ENCODE results near the gene ANXA3. TPM values are rescaled to one million over a fixed set of nuclear protein-coding genes. Genes with fewer than 3 reads are reported as not detected.

Gene ANXA3
- total RNA-seq, 1 experiment from 2014 or later: 263 TPM

GRCh38 chr4:78567500-78568060, 16.0 kb downstream of the ANXA3 start:
- no peak for DNase-seq
- H3K79me2 ChIP-seq (ENCODE audit: low read length): peaks cover 62% of the 10 kb centered on the region
- ChIA-PET POLR2A (ENCODE audit: unreplicated experiment) (no interaction called here), CTCF (no interaction called here)
- H3K36me3 ChIP-seq (ENCODE audit: low read depth, low read length): peaks cover 16% of the 10 kb centered on the region
- H3K27me3 ChIP-seq (ENCODE audit: low read length): no peaks in the 10 kb centered on the region
- intact Hi-C loops (cut with micrococcal nuclease): loop anchor here (5.0 kb wide), 2 partner anchors 40 to 510 kb away; partner anchors contain the start of gene FRAS1
- H3K27ac ChIP-seq (ENCODE audit: low read length): peak overlapping the region; percentile 49
- peaks cover 54% of the 10 kb centered on the region for H3K4me1 ChIP-seq (ENCODE audit: insufficient read depth, low read length)
- H3K9me2 ChIP-seq (replicated peaks; ENCODE audit: low read length): no peaks in the 10 kb centered on the region
- H2AFZ ChIP-seq (ENCODE audit: low read length): no peak overlapping the region
- H3K4me3 ChIP-seq (ENCODE audit: low read length): no peak overlapping the region
- H3K9ac ChIP-seq (ENCODE audit: low read length): no peak overlapping the region
- TF ChIP-seq CTCF (conservative IDR thresholded peaks at IDR 0.05; ENCODE audit: low read depth, low read length) (no peak), EZH2phosphoT487 (IDR thresholded peaks at IDR 0.05; ENCODE audit: borderline replicate concordance, low read length) (no peak), EZH2 (IDR thresholded peaks at IDR 0.05; ENCODE audit: low read length, unreplicated experiment) (no peak)
- H3K4me2 ChIP-seq (ENCODE audit: low read length): no peak overlapping the region
- H3F3A ChIP-seq (ENCODE audit: low read length, unreplicated experiment): peaks cover 3% of the 10 kb centered on the region
- BruUV-seq (replicated peaks): no TSS peak
- ATAC-seq: no peak
- H4K20me1 ChIP-seq (ENCODE audit: low read length): no peaks in the 10 kb centered on the region
- H3K9me3 ChIP-seq (ENCODE audit: low read length): no peaks in the 10 kb centered on the region

- TF ChIP-seq EZH2phosphoT487 (IDR thresholded peaks at IDR 0.05; ENCODE audit: borderline replicate concordance, low read length) (no peak), EZH2 (IDR thresholded peaks at IDR 0.05; ENCODE audit: low read length, unreplicated experiment) (no peak), CTCF (conservative IDR thresholded peaks at IDR 0.05; ENCODE audit: low read depth, low read length) (peak; percentile 10; the same call in 1 of the 2 replicates)
- no peaks in the 10 kb centered on the region for H3K9me3 ChIP-seq (ENCODE audit: low read length)
- peak overlapping the region; percentile 49 for H3K27ac ChIP-seq (ENCODE audit: low read length)
- peaks cover 51% of the 10 kb centered on the region for H3K79me2 ChIP-seq (ENCODE audit: low read length)
- H3K4me1 ChIP-seq (ENCODE audit: insufficient read depth, low read length): peaks cover 54% of the 10 kb centered on the region
- DNase-seq (no peak), ATAC-seq (no peak)
- H3K4me3 ChIP-seq (ENCODE audit: low read length): peak overlapping the region; percentile 40; the same call in 1 of the 2 replicates
- H3K36me3 ChIP-seq (ENCODE audit: low read depth, low read length): peaks cover 23% of the 10 kb centered on the region
- intact Hi-C loops (cut with micrococcal nuclease): loop anchor here (1.0 to 5.0 kb wide), 3 partner anchors 16 to 511 kb away; partner anchors contain the start of gene FRAS1
- ChIA-PET POLR2A (ENCODE audit: unreplicated experiment) (no interaction called here), CTCF (interaction anchor here (1.0 kb wide), 1 partner anchor 509 kb away, joined by 4 read pairs; no protein-coding TSS in a partner anchor)
- H3F3A ChIP-seq (ENCODE audit: low read length, unreplicated experiment): peaks cover 3% of the 10 kb centered on the region
- no peak overlapping the region for H2AFZ ChIP-seq (ENCODE audit: low read length)
- peak overlapping the region; percentile 71 for H3K4me2 ChIP-seq (ENCODE audit: low read length)
- no peaks in the 10 kb centered on the region for H4K20me1 ChIP-seq (ENCODE audit: low read length)
- no peaks in the 10 kb centered on the region for H3K27me3 ChIP-seq (ENCODE audit: low read length)
- no peak overlapping the region for H3K9ac ChIP-seq (ENCODE audit: low read length)
- BruUV-seq (replicated peaks): TSS peak; percentile 79
- no peaks in the 10 kb centered on the region for H3K9me2 ChIP-seq (replicated peaks; ENCODE audit: low read length)
Observed at GRCh38 chr4:78568640-78569305, 17.2 kb downstream of the ANXA3 start.
